ENCODE data around the gene CCDC85C. TPM values are rescaled to one million over a fixed set of nuclear protein-coding genes. Genes with fewer than 3 reads are reported as not detected.

Gene CCDC85C
- total RNA-seq, 5 donors from 2014 or later (not counting 1 experiment from before 2014, with no cell fraction given), result 6.6 to 12.0 (median 9.1) TPM

GRCh38 chr14:99589651-99590530, 14.1 kb downstream of the CCDC85C start:
- DNase-seq (no peak), ATAC-seq (replicated peaks in 1 of 4) (no peak)
- WGBS (ENCODE audit: insufficient coverage), result 78% methylated on average over 13 of the region's 17 CpGs
- H3K36me3 Mint-ChIP-seq, result no peaks in the 10 kb centered on the region
- H3K27me3 Mint-ChIP-seq, result no peaks in the 10 kb centered on the region
- H3K4me3 Mint-ChIP-seq, result no peak overlapping the region
- ChIA-PET POLR2A (no interaction called here), CTCF (no interaction called here)
- no peaks in the 10 kb centered on the region for H3K36me3 ChIP-seq (ENCODE audit: control insufficient read depth in 2 of 2, extremely low read depth in 1 of 2, insufficient read depth in 1 of 2, low read length in 1 of 2)
- peaks cover 22 to 39% (median 25%) of the 10 kb centered on the region in 3 donors for H3K4me1 Mint-ChIP-seq
- peaks cover 0 to 9% of the 10 kb centered on the region in 2 experiments for H3K4me1 ChIP-seq (ENCODE audit: control insufficient read depth in 1 of 2, extremely low read depth in 1 of 2, insufficient read depth in 2 of 2, low read length in 2 of 2)
- no peaks in the 10 kb centered on the region for H3K9me3 Mint-ChIP-seq
- H3K4me3 ChIP-seq (ENCODE audit: control insufficient read depth in 1 of 2, extremely low read depth in 1 of 2, low read length in 1 of 2), result no peak overlapping the region
- no peak overlapping the region for H3K27ac ChIP-seq (ENCODE audit: low read length)
- H3K27ac Mint-ChIP-seq, result no peak overlapping the region
- H3K9me3 ChIP-seq, result no peaks in the 10 kb centered on the region
- no peaks in the 10 kb centered on the region for H3K27me3 ChIP-seq (replicated peaks in 1 of 2; ENCODE audit: control insufficient read depth in 2 of 2, extremely low read depth in 1 of 2, insufficient read depth in 2 of 2, low read length in 1 of 2)

GRCh38 chr14:99589031-99589441, 15.0 kb downstream of the CCDC85C start:
- DNase-seq (no peak), ATAC-seq (replicated peaks in 1 of 4) (no peak)
- H3K27ac ChIP-seq (ENCODE audit: low read length), result no peak overlapping the region
- WGBS (ENCODE audit: insufficient coverage), result 46% methylated on average over 17 of the region's 18 CpGs
- Mint-ChIP-seq H3K4me3 (no peak overlapping the region), H3K27me3 (no peaks in the 10 kb centered on the region), H3K4me1 (peaks cover 17 to 38% (median 18%) of the 10 kb centered on the region in 3 donors), H3K27ac (peak overlapping the region in 1 of 2 donors; percentile 52), H3K36me3 (no peaks in the 10 kb centered on the region), H3K9me3 (no peaks in the 10 kb centered on the region)
- H3K4me3 ChIP-seq (ENCODE audit: control insufficient read depth in 1 of 2, extremely low read depth in 1 of 2, low read length in 1 of 2), result no peak overlapping the region
- H3K9me3 ChIP-seq, result no peaks in the 10 kb centered on the region
- H3K4me1 ChIP-seq (ENCODE audit: control insufficient read depth in 1 of 2, extremely low read depth in 1 of 2, insufficient read depth in 2 of 2, low read length in 2 of 2), result peaks cover 0 to 2% of the 10 kb centered on the region in 2 experiments
- ChIA-PET POLR2A (no interaction called here), CTCF (no interaction called here)
- H3K27me3 ChIP-seq (replicated peaks in 1 of 2; ENCODE audit: control insufficient read depth in 2 of 2, extremely low read depth in 1 of 2, insufficient read depth in 2 of 2, low read length in 1 of 2), result no peaks in the 10 kb centered on the region
- H3K36me3 ChIP-seq (ENCODE audit: control insufficient read depth in 2 of 2, extremely low read depth in 1 of 2, insufficient read depth in 1 of 2, low read length in 1 of 2), result no peaks in the 10 kb centered on the region

- Histone ChIP-seq H3K36me3 (ENCODE audit: control insufficient read depth in 2 of 2, extremely low read depth in 1 of 2, insufficient read depth in 1 of 2, low read length in 1 of 2) (no peaks in the 10 kb centered on the region), H3K27ac (ENCODE audit: low read length) (no peak overlapping the region), H3K4me1 (ENCODE audit: control insufficient read depth in 1 of 2, extremely low read depth in 1 of 2, insufficient read depth in 2 of 2, low read length in 2 of 2) (no peaks in the 10 kb centered on the region), H3K27me3 (replicated peaks in 1 of 2; ENCODE audit: control insufficient read depth in 2 of 2, extremely low read depth in 1 of 2, insufficient read depth in 2 of 2, low read length in 1 of 2) (no peaks in the 10 kb centered on the region), H3K9me3 (no peaks in the 10 kb centered on the region), H3K4me3 (ENCODE audit: control insufficient read depth in 1 of 2, extremely low read depth in 1 of 2, low read length in 1 of 2) (no peak overlapping the region)
- POLR2A ChIA-PET, result no interaction called here
- DNase-seq (no peak), ATAC-seq (replicated peaks in 1 of 4) (no peak)
- WGBS (ENCODE audit: insufficient coverage), result 85% methylated on average over 15 of the region's 18 CpGs
- Mint-ChIP-seq H3K27ac (no peak overlapping the region), H3K4me3 (no peak overlapping the region), H3K4me1 (peaks cover 17 to 38% (median 18%) of the 10 kb centered on the region in 3 donors), H3K27me3 (no peaks in the 10 kb centered on the region), H3K36me3 (no peaks in the 10 kb centered on the region), H3K9me3 (no peaks in the 10 kb centered on the region)
- CTCF ChIA-PET, result interaction anchor here in 1 of 2 donors (0.5 kb wide), 1 partner anchor 16 kb away, joined by 5 read pairs; no protein-coding TSS in a partner anchor
These were observed 16.3 kb downstream of the CCDC85C start for GRCh38 chr14:99587460-99588278.

GRCh38 chr14:99586761-99587459, 17.1 kb downstream of the CCDC85C start:
- Histone ChIP-seq H3K27ac (ENCODE audit: low read length) (no peak overlapping the region), H3K9me3 (no peaks in the 10 kb centered on the region), H3K4me1 (ENCODE audit: control insufficient read depth in 1 of 2, extremely low read depth in 1 of 2, insufficient read depth in 2 of 2, low read length in 2 of 2) (no peaks in the 10 kb centered on the region), H3K27me3 (replicated peaks in 1 of 2; ENCODE audit: control insufficient read depth in 2 of 2, extremely low read depth in 1 of 2, insufficient read depth in 2 of 2, low read length in 1 of 2) (no peaks in the 10 kb centered on the region), H3K36me3 (ENCODE audit: control insufficient read depth in 2 of 2, extremely low read depth in 1 of 2, insufficient read depth in 1 of 2, low read length in 1 of 2) (no peaks in the 10 kb centered on the region), H3K4me3 (ENCODE audit: control insufficient read depth in 1 of 2, extremely low read depth in 1 of 2, low read length in 1 of 2) (no peak overlapping the region)
- POLR2A ChIA-PET, result no interaction called here
- Mint-ChIP-seq H3K27me3 (no peaks in the 10 kb centered on the region), H3K27ac (no peak overlapping the region), H3K9me3 (no peaks in the 10 kb centered on the region), H3K36me3 (no peaks in the 10 kb centered on the region), H3K4me1 (peaks cover 14 to 30% (median 18%) of the 10 kb centered on the region in 3 donors), H3K4me3 (no peak overlapping the region)
- CTCF ChIA-PET, result interaction anchor here in 1 of 2 donors (0.5 kb wide), 1 partner anchor 15 kb away, joined by 5 read pairs; no protein-coding TSS in a partner anchor
- DNase-seq (no peak), ATAC-seq (replicated peaks in 1 of 4) (no peak)
- WGBS (ENCODE audit: insufficient coverage), result 83% methylated on average over 11 of the region's 13 CpGs

- Mint-ChIP-seq H3K27ac (no peak overlapping the region), H3K27me3 (no peaks in the 10 kb centered on the region), H3K9me3 (no peaks in the 10 kb centered on the region), H3K4me3 (no peak overlapping the region), H3K36me3 (no peaks in the 10 kb centered on the region), H3K4me1 (peaks cover 14 to 28% (median 18%) of the 10 kb centered on the region in 3 donors)
- Histone ChIP-seq H3K27me3 (replicated peaks in 1 of 2; ENCODE audit: control insufficient read depth in 2 of 2, extremely low read depth in 1 of 2, insufficient read depth in 2 of 2, low read length in 1 of 2) (no peaks in the 10 kb centered on the region), H3K9me3 (no peaks in the 10 kb centered on the region), H3K27ac (ENCODE audit: low read length) (no peak overlapping the region), H3K4me1 (ENCODE audit: control insufficient read depth in 1 of 2, extremely low read depth in 1 of 2, insufficient read depth in 2 of 2, low read length in 2 of 2) (no peaks in the 10 kb centered on the region), H3K36me3 (ENCODE audit: control insufficient read depth in 2 of 2, extremely low read depth in 1 of 2, insufficient read depth in 1 of 2, low read length in 1 of 2) (no peaks in the 10 kb centered on the region), H3K4me3 (ENCODE audit: control insufficient read depth in 1 of 2, extremely low read depth in 1 of 2, low read length in 1 of 2) (no peak overlapping the region)
- ChIA-PET POLR2A (interaction anchor here in 1 of 2 donors (0.6 kb wide), 1 partner anchor 730 kb away, joined by 3 read pairs; no protein-coding TSS in a partner anchor), CTCF (no interaction called here)
- ATAC-seq (replicated peaks in 1 of 4) (no peak), DNase-seq (no peak)
- 91% methylated on average over 11 of the region's 16 CpGs for whole genome bisulfite sequencing (ENCODE audit: insufficient coverage)
These were observed 17.8 kb downstream of the CCDC85C start for GRCh38 chr14:99586054-99586760.
